Activated CD4-positive, alpha-beta T cell treated with anti-CD3 and anti-CD28 coated beads, Interleukin-10, Interleukin-2, amounts not matched to agents 100 ng/mL and 50 ng/mL, durations not matched to agents 16 hours and 8 hours (primary cell): ENCODE results near the gene ZCCHC8.
"Not testable (repeated sequence)": the region's sequence is repeated elsewhere in the genome, so short reads cannot be mapped to it uniquely, and the experiment has no call there.

Source experiments
- DNase-seq: peaks from one replicate; pipeline ENCODE4 v3.0.0-alpha.2; 2020

Gene ZCCHC8

DNA sequence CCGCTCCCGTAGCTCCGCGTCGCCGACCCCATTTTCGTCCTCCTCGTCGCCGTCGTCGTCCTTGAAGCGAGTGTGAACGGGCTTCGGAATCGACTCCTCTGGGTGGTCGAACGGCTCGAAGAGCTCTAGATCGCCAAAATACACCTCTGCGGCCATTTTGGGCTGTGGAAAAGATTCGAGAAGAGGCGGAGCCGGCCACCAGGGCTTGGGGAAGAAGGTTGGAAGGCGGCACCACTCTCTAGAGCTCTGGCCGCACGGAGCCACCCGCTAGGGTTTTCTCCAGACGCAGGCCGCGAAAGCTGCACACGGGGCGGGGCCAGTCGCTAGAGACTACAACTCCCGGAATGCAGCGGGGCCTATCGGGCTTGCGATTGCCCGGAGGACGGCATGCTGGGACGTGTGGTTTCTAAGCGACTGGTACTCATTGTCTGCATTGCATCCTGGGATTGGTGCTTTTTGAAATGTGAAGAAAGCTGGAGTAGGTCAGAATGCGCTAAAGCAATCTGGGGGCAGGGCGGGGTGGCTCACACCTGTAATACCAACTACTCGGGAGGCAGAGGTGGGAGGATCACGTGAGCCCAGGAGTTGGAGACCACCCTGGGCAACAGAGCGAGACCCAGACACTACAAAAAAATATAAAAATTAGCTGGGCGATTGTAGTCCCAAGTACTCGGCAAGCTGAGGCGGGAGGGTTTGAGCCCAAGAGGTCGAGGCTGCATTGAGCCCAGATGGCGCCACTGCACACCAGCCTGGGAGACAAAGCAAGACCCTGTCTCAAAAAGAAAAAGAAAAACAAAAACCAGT is at the start of gene ZCCHC8:
ZCCHC8 (minus strand) TSS at position 248 of the 804 bp plus-strand sequence; CDS start at position 156, 92 bp downstream.
- DNase-seq = peak; percentile 99

DNA sequence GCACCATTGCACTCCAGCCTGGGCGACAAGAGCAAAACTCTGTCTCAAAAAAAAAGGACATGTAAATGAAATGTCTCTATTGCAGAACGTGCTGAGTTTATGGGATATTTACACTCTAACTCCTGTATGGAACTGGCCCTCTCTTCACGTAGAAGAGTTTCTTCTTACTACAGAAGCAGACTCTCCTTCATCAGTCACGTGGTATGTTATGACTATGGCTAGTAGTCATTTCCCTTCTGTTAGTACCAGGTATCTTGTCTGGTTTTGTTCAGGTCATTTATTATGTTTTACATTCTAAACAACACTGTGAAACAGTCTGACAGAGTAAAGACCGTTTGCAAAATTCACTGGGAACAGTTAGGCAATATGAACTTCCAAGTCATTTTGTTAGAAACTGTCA is 46.6 kb upstream of the ZCCHC8 start:
- no peak for DNase-seq

DNA sequence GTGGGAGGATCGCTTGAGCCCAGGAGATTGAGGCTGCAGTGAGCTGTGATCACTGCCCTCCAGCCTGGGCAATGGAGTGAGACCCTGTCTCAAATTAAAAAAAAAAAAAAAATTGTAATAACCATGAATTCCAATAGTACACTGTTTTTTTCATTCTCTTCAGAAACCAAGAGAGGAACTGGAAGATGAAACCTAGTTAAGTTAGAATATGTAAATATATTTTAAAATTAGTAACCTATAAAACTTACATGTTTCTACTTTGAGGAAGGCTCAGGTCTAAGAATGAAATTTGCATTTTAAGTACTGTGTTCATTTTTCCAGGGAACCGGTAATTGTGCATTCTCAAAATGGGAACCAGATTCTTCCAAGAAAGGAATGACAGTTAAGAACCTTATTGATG is 45.1 kb upstream of the ZCCHC8 start:
- no peak for DNase-seq

DNA sequence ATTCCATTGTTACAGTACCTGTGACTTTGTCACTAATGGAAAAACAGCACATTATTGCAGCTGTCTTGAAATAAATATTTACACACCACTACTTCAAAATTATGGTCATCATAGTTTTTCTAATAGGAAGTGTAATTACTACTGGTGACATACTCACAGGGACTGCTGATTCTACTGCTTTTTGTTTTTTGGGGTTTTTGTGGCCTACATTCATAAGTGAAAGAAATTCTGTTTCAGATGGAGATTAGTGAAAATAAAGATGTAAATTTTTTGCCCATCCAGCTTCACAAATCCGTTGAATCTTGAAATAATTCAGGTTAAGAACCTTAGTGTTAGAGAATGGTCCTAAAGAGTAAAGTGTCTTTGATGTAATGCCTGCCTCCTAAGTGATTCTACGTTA is 43.8 kb upstream of the ZCCHC8 start:
- DNase-seq = no peak

DNA sequence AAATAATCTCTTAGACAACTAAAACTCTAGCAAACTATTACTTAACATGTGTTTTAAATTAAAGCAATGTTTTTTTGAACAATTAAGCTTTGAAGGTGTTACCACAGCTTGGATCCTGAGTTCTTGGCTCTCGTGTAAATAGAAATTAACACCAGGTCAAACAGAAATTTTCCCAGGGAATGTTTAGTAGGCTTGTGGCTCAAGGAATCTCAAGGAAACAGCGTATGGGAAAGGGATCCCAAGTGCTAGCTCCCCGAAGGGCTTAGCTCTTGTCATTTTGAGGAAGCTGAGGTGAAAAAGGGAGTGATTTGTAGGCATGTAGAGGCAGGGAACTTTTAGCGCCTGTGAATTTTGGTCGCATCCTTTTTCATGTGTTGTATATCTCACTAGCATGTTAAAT is 37.8 kb upstream of the ZCCHC8 start:
- no peak for DNase-seq

DNA sequence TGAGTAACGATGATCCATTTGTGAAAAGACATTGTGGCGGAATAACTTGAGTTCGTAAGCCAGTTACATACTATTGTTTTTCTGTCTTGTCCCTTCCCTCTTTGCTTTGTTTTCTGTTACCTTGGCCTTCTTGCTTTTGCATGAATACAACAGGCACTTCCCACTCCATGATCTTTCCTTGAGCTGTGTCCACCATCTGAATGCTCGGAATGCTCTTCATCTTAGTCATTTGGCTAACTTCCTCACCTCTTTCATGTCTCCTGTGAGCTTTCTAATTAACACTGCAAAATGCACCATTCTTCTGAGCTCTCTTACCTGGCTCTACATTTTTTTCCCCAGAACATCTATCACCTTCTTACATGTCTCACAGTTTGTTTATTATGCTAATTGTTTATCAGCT is 36.3 kb upstream of the ZCCHC8 start:
- no peak for DNase-seq

DNA sequence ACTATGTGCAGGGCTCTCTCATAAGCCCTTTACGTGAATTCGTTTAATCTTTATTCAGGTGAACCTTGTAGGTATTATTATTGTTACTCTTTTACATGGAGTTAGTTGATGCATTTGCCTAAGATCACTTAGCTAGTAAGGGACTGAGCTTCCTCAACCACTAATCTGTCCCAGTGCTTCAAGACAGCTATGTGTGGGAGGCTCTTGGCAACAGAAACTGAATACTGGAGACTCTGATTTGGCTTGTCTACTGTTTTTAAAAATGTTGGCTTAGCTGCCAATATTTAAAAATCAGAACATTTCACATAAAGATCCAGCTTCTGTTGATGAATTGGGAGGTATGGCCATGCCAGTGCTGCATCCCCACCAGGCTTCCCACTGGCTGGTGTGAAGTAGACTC is 33.1 kb upstream of the ZCCHC8 start:
- no peak for DNase-seq

DNA sequence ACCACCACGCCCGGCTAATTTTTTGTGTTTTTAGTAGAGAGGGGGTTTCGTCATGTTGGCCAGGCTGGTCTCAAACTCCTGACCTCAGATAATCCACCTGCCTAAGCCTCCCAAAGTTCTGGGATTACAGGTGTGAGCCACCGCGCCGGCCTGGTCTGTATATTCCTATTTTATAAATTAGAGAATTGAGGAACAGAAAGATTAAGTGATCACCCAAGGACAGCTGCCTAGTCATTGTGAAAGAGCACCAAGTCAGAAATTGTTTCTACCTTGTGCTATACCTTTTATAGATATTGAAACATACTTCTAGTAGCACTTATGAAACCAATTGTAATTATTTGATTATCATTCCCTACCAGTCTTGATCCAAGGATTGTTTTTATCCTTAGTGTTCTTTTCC is 28.3 kb upstream of the ZCCHC8 start:
- DNase-seq = no peak

DNA sequence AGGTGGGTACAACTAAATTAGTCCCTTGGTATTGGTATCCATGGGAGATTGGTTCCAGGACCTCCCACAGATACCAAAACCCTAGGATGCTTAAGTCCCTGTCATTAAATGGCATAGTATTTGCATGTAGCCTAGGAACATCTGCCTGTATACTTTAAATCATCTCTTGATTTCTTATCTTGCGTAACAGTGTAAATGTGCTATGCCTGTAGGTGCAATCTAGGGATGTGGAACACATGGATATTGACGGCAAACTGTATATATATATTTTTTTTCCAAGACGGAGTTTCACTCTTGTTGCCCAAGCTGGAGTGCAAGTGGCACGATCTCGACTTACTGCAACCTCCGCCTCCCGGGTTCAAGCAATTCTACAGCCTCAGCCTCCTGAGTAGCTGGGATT is 27.9 kb upstream of the ZCCHC8 start:
- no peak for DNase-seq

DNA sequence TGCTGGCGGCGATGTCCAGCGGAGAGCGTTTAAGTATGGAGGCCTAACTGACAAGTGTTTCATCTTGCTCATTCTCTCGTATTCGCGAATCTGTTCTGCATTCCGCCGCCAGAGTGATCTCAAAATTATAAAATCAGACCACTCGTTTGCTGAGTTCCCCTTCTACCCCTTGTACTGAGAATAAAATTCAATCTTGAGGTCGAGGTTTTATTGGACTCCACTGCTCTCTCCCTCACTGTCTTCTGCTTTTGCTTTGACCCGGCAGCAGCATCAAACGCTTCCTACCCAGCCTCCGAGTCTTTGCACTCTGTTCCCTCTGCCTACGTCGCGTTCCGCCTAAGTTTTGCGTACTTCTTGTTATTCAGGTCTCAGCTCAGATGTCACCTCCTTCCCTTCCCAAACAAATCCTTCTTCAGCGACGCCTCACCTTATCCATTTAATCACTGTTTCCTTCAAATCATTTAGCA is 26.8 kb upstream of the ZCCHC8 start:
- peak; percentile 58 for DNase-seq

DNA sequence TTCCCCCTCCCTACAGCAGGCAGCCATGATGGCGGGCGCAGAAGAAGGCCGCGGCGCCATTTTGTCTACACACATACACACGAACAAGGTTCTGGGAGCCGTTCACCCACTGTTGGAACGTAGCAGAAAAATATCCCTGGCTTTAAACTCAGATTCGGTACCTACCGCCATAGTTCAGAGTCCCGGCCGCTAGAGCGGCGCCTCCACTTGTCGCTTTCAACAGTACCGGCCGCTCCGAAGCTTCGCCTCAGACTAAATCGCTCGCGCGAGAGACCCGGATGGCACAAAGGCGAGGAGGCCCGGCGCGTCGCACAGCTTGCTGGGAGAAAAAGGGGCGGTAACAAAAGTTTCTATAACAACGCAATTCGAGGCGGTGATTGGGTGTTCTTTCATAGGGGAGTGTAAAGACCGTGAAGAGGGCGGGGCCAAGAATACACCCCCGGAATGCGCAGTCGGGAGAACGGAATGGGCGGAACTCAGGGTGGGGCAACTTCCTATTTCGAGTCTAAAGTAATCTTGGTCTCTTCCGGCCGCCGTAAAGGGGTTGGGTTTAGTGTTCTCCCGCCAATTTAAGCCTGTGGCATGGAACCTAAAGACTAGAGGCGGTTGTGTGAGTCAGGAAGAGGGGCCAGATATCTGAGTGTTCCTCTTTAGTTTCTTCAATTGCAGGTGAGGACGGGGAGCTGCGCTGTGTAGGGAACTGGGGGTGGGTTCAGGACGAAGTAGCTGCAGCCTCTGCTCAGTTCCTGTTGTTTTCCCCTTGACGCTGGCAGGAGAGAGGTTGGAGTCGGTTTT is 26.1 kb upstream of the ZCCHC8 start, which contains the start of the genes KNTC1 and RSRC2:
KNTC1 (plus strand) TSS at position 567 of the 795 bp plus-strand sequence. CDS start 2,815 bp downstream, outside the sequence.
RSRC2 (minus strand) TSS at position 254 of the 795 bp plus-strand sequence; CDS start at position 171, 83 bp downstream.
- peak; percentile 99 for DNase-seq

DNA sequence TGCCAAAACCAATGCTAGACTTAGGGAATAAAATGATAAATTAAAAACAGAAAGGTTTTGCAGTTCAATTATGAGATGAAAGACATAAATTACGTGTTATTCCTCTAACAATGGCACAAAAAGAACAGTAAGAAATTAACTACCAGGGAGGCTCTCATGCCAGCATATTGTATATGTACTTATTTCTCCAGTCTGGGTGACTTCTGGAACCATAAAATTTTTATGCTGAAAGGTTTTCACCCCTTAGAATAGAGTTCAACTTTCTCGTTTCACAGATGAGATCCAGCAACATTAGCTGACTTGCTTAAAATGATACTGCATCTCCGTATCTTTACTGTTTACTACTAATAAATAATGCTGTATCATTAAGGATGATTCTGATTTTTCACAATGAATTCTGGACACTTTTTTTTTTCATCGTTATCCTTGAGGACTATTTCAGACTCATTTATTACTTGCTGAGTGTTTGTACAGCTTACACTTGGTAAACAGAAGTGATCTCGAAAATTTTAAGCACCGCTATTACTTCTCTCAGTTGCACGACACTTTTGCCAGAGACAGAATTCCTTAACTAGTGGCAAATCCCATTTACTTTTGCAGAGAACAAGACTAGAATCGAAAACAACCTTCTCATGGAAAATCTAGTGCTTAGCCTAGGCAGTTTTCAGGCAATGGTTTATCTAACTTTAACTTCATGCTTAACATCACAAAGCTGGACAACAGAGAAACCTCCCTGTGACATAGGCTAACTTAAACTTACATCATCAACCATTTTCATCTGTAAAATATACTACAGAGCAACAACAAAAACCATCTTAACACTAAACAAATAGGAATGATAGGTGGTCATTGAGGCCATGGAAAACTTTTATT is 23.4 kb upstream of the ZCCHC8 start:
- DNase-seq = no peak

DNA sequence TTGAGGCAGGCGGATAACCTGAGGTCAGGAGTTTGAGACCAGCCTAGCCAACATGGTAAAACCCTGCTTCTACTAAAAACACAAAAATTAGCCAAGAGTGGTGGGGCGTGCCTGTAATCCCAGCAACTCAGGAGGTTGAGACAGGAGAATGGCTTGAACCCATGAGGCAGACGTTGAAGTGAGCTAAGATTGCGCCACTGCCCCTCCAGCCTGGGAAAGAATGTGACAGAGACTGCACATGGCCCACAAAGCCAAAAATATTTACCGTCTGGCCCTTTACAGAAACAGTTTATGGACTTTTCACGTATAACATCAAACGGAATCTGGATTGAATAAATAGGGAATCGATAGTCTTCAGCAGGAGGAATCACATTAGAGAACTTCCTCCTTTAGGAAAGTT is 22.5 kb upstream of the ZCCHC8 start:
- no peak for DNase-seq

DNA sequence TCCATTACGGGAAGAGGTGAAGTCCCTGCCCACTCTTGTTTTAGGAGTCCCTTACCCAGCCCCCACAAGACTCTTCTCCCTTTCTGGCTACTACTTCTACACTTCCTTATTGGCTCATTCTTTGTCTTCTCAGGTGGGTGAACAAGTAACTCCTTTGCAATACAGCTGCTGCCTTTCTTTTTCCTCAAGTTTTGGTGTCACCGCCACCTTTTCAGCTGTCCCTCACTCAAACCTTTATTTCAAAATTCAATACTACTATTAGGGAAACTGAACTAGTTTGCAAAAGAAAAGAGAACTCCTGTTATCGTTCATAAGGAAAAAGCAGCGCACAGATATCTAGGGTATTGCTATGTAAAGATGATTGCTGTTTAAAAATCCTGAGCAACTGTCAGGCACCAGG is 19.9 kb upstream of the ZCCHC8 start:
- DNase-seq = no peak

DNA sequence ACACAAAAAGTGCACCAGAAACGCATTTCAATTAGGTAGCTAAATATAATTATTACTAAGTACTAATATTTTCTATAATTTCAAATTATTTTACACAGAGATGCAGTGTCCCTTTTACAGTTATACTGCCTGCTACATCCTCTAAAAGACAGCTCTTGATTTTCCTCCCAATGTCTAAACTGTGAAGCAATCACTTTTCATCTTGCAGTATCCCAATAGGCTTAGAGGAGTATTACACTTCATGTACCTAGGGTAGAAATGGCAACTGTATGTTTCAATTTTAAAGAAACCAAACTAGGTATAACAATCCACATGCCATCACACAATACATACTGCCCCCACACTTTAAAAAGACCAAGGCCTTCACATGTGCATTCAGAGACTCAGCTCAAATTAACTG is 18.7 kb upstream of the ZCCHC8 start:
- DNase-seq = no peak

DNA sequence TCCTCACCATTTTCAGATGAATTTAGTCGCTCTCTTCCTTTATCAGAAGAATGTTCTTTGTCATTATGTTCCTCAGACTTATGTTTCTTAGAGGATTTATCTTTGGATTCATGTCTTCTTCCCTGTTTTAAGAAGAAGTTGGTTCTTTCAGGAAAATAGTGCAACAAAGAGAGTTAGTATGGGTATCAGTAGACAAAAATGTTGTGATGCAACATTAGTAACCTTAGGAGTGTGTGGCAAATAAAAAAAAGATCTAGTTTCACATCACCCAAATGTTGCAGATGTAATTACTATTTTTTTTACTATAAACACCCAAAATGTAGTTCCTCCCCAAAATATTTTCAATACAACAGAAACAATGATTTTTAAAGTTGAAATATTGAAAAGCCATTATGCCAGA is 18.2 kb upstream of the ZCCHC8 start:
- DNase-seq = no peak

DNA sequence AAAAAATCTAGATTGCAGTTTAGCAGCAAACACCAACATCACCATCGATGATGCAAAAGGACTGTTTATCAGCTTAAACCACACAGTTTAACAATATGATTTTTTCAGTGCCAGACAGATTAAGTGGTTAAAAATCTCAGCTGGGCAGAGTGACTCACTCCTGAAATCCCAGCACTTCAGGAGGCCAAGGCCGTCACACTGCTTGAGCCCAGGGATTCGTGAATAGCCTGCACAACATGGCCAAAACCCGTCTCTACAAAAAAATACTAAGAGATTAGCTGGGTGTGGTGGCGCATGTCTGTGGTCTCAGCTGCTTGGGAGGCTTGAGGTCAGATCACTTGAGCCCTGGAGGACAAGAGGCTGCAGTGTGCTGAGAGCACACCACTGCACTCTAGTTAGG is 17.1 kb upstream of the ZCCHC8 start:
- DNase-seq = peak; percentile 16

DNA sequence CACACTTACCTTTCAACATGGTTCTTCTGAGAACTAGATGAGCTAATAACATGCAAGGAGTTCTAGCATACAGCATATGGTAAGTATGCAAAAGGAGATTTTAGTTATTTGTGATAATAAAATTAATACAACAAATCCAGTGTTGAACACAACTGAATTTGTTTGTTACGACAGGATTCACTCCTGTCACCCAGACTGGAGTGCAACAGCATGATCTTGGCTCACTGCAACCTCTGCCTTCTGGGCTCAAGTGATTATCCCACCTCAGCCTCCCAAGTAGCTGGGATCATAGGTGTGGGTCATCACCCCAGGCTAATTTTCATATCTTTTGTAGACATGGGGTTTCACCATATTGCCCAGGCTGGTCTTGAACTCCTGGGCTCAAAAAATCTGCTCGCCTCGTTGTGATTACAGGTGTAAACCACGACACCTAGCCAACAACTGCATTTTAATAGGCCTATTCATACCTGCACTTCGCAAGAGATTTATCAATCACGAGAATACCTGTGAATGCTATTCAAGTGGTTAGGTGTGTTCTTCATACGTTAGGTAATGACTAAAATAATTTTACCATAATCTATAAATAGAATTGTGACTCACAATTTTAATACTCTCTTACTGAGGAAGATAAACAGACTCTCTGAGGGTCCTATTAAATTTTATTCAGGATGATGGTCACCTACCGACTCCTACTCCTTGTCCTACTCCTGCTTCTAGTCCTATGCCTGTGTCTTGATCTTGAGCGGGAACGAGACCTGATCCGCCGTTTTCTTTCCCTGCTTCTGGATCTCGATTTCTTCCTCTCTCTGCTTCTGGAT is 16.0 kb upstream of the ZCCHC8 start:
- no peak for DNase-seq

DNA sequence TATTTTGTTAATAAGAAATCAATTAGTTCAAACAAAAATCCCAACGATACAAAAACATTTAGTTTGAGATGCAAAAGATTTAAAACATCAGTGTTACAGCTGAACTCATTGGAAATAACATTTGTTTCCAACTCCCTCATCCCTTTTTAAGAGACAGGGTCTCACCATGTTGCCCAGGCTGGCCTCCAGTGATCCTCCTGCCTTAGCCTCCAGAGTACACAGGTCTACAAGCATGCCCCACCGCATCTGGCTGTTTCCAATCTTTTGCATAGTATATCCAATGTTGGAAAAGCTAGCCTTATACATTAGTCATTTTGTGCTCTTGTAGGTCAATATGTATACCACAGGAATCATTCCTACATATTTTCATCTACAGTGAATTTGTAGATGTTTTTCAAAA is 14.5 kb upstream of the ZCCHC8 start:
- DNase-seq = no peak

DNA sequence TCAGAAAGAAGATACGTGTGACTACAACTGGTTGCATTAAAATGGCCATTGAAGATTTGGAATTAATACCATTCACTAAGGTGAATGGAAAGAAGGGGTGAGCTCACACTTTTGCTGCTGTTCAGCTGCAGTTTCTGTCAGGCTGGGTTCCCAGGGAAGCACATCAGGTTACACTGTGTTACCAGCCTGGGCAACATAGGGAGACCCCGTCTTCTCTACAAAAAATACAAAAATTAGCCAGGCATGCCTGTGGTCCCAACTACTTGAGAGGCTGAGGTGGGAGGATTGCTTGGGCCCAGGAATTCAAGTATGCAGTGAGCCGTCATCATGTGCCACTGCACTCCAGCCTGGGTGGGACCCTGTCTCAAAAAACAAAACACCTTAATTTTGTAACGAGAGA is 12.9 kb upstream of the ZCCHC8 start:
- no peak for DNase-seq

DNA sequence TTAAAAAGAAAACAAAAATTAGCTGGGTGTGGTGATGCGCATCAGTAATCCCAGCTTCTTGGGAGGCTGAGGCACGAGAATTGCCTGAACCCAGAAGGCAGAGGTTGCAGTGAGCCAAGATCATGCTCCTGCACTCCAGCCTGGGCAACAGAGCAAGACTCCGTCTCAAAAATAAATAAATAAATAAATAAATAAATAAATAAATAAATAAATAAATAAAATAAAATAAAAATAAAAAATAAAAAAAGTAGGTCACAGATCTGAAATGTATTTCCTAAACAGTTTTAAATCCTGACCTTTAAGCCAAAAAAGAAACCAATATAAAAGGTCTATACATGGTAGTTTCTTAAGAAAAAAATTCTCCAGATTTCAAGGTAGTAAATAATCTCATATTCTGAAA is 12.3 kb upstream of the ZCCHC8 start:
- DNase-seq = not testable (repeated sequence)

DNA sequence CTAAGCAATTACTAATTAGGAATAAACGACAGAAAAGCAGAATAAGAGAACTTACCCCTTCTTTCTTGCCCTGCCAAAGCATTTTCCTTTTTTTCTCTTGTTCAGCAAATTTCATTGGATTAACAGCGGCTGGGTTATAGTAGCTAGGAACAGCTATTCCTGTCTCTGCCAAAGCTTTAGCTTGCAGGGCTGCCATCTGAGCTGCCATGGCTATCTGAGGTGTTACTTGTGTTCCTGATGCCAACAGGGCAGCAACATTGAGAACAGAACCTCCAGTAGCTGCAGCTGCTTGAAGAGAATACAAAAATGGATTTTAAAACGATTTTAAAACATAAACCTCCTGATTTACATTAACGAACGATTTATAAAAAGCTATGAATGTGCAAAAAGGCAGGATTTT is 7.4 kb upstream of the ZCCHC8 start:
- DNase-seq = no peak
